H1 (cell line): ENCODE results near the gene CCNY. TPM values are rescaled to one million over a fixed set of nuclear protein-coding genes. Genes with fewer than 3 reads are reported as not detected.

Source experiments
- CTCF ChIA-PET: fragments of 300-600 bp; sonication (Branson Sonifier 250); formaldehyde crosslinking; loops from one replicate; lab custom pipeline; 2021; ENCODE audit not compliant: partially characterized antibody; lab: Charles Lee
- POLR2A ChIA-PET: fragments of 300-600 bp; sonication (Branson Sonifier 250); formaldehyde crosslinking; loops from one replicate; lab custom pipeline; 2021; ENCODE audit warnings: inconsistent platforms; ENCODE audit not compliant: partially characterized antibody; lab: Charles Lee
- DNase-seq, 2 experiments: peaks; one replicate each; pipeline versions ENCODE4 v3.0.0 to v3.0.0-alpha.2; 2010 to 2022; ENCODE audit warnings: low spot score in 2 of 2, low read depth in 1 of 2, mixed read lengths in 1 of 2
- FAIRE-seq: peaks from 2 replicates; lab custom pipeline; 2011; peaks lifted over from hg19 to GRCh38; lab: Jason Lieb, UNC
- H2AFZ ChIP-seq: 2 replicates; pipeline ENCODE4 v1.8.1; 2012; ENCODE audit warnings: low read length, inconsistent platforms
- H2AK5ac ChIP-seq: 2 replicates; pipeline ENCODE4 v1.6.1; 2013; ENCODE audit warnings: low read depth, low read length
- H2BK120ac ChIP-seq: replicated peaks from 2 replicates; pipeline ENCODE3; 2013; ENCODE audit warnings: low read depth, low read length, inconsistent platforms
- H2BK12ac ChIP-seq: 2 replicates; pipeline ENCODE4 v1.6.1; 2013; ENCODE audit warnings: low read depth, low read length
- H2BK15ac ChIP-seq: 2 replicates; pipeline ENCODE4 v1.6.1; 2013; ENCODE audit warnings: low read length
- H2BK20ac ChIP-seq: 2 replicates; pipeline ENCODE4 v1.6.1; 2013; ENCODE audit warnings: low read length
- H2BK5ac ChIP-seq: 2 replicates; pipeline ENCODE4 v1.6.1; 2013; ENCODE audit warnings: low read depth, low read length
- H3K14ac ChIP-seq: 2 replicates; pipeline ENCODE4 v1.6.1; 2013; ENCODE audit warnings: inconsistent platforms; ENCODE audit not compliant: insufficient read length
- H3K18ac ChIP-seq: 2 replicates; pipeline ENCODE4 v1.6.1; 2013; ENCODE audit warnings: low read length; ENCODE audit errors: extremely low read depth
- H3K23ac ChIP-seq: 2 replicates; pipeline ENCODE4 v1.6.1; 2013; ENCODE audit warnings: inconsistent platforms; ENCODE audit not compliant: insufficient read length
- H3K23me2 ChIP-seq: 2 replicates; pipeline ENCODE4 v1.6.1; 2013; ENCODE audit warnings: low read depth, low read length
- H3K27ac ChIP-seq: 2 replicates; pipeline ENCODE4 v1.6.1; 2011; ENCODE audit warnings: low read depth, low read length, inconsistent platforms
- H3K27me3 ChIP-seq, 4 experiments: replicated peaks in 1 of 4; 1 replicate in 1 of 4; 2 replicates in 3 of 4; pipeline versions ENCODE4 v1.6.1 to v1.8.1; 2011 to 2013; ENCODE audit warnings: low read length in 3 of 4, mild to moderate bottlenecking in 3 of 4, inconsistent platforms in 2 of 4, mixed read lengths in 2 of 4, moderate library complexity in 1 of 4; ENCODE audit not compliant: control insufficient read depth in 3 of 4, insufficient read depth in 3 of 4; ENCODE audit errors: extremely low read depth in 1 of 4
- H3K36me3 ChIP-seq, 4 experiments: 2 replicates each; pipeline versions ENCODE4 v1.6.1 to v1.8.1; 2011 to 2013; ENCODE audit warnings: mild to moderate bottlenecking in 4 of 4, low read length in 3 of 4, moderate library complexity in 2 of 4, control low read depth in 1 of 4, inconsistent platforms in 1 of 4; ENCODE audit not compliant: insufficient read depth in 4 of 4, control insufficient read depth in 2 of 4
- H3K4ac ChIP-seq: replicated peaks from 2 replicates; pipeline ENCODE3; 2013; ENCODE audit warnings: low read length, low read depth, mixed read lengths, inconsistent platforms; ENCODE audit not compliant: insufficient read length
- H3K4me1 ChIP-seq, 4 experiments: replicated peaks in 1 of 4; 1 replicate in 1 of 4; 2 replicates in 3 of 4; pipeline versions ENCODE4 v1.6.1 to v1.8.1; 2011 to 2013; ENCODE audit warnings: low read length in 3 of 4, inconsistent platforms in 2 of 4, mixed read lengths in 1 of 4; ENCODE audit not compliant: insufficient read depth in 4 of 4, control insufficient read depth in 3 of 4
- H3K4me2 ChIP-seq, 2 experiments: 2 replicates each; pipeline versions ENCODE4 v1.6.1 to v1.8.1; 2011 to 2013; ENCODE audit warnings: low read depth in 2 of 2, low read length in 2 of 2, control low read depth in 1 of 2, inconsistent platforms in 1 of 2, mild to moderate bottlenecking in 1 of 2; ENCODE audit not compliant: insufficient read depth in 1 of 2
- H3K4me3 ChIP-seq, 4 experiments: fragments of 200-600, 300-600 bp in 1 of 4; sonication (generic), shearing (Covaris generic), sonication (Bioruptor Twin) in 1 of 4; 2 replicates each; pipeline versions ENCODE4 v1.5.1 to v1.8.1; 2011 to 2016; ENCODE audit warnings: low read length in 4 of 4, low read depth in 3 of 4, control low read depth in 2 of 4, inconsistent platforms in 2 of 4, mild to moderate bottlenecking in 2 of 4, mixed read lengths in 1 of 4, moderate library complexity in 1 of 4; ENCODE audit not compliant: insufficient read depth in 2 of 4; ENCODE audit errors: extremely low read depth in 1 of 4
- H3K56ac ChIP-seq: replicated peaks from 2 replicates; pipeline ENCODE3; 2013; ENCODE audit warnings: low read depth, mild to moderate bottlenecking, mixed read lengths, low read length, inconsistent platforms; ENCODE audit not compliant: insufficient read length
- H3K79me1 ChIP-seq: 2 replicates; pipeline ENCODE4 v1.6.1; 2013; ENCODE audit warnings: low read depth, low read length, control low read depth
- H3K79me2 ChIP-seq, 2 experiments: 2 replicates each; pipeline versions ENCODE4 v1.6.1 to v1.8.1; 2012 to 2013; ENCODE audit warnings: low read length in 2 of 2, mild to moderate bottlenecking in 2 of 2, inconsistent platforms in 1 of 2; ENCODE audit not compliant: insufficient read depth in 2 of 2, control insufficient read depth in 1 of 2
- H3K9ac ChIP-seq, 4 experiments: replicated peaks in 1 of 4; 1 replicate in 1 of 4; 2 replicates in 3 of 4; pipeline versions ENCODE4 v1.6.1 to v1.8.1; 2011 to 2013; ENCODE audit warnings: low read depth in 3 of 4, low read length in 3 of 4, control low read depth in 2 of 4, mild to moderate bottlenecking in 2 of 4, moderate library complexity in 2 of 4, inconsistent platforms in 1 of 4; ENCODE audit errors: extremely low read depth in 1 of 4
- H3K9me3 ChIP-seq, 2 experiments: 2 replicates each; pipeline versions ENCODE4 v1.6.1 to v1.8.1; 2012 to 2013; ENCODE audit warnings: mild to moderate bottlenecking in 2 of 2, moderate library complexity in 2 of 2, control low read depth in 1 of 2, inconsistent platforms in 1 of 2, low read depth in 1 of 2, low read length in 1 of 2, mixed read lengths in 1 of 2; ENCODE audit not compliant: insufficient read depth in 2 of 2
- H4K20me1 ChIP-seq, 2 experiments: replicated peaks in 1 of 2; 2 replicates each; pipeline versions ENCODE3 to v1.8.1; 2011 to 2013; ENCODE audit warnings: inconsistent platforms in 2 of 2, low read length in 2 of 2, mild to moderate bottlenecking in 1 of 2; ENCODE audit not compliant: insufficient read depth in 2 of 2, control insufficient read depth in 1 of 2
- H4K5ac ChIP-seq: 2 replicates; pipeline ENCODE4 v1.6.1; 2013; ENCODE audit warnings: low read length, low read depth, mixed read lengths, inconsistent platforms; ENCODE audit not compliant: insufficient read length
- H4K8ac ChIP-seq: 2 replicates; pipeline ENCODE4 v1.8.0; 2013; ENCODE audit warnings: mild to moderate bottlenecking, moderate library complexity, low read length, inconsistent platforms; ENCODE audit not compliant: insufficient read depth; ENCODE audit errors: extremely low read depth
- H4K91ac ChIP-seq: replicated peaks from 2 replicates; pipeline ENCODE3; 2013; ENCODE audit warnings: low read length, mixed read lengths, inconsistent platforms; ENCODE audit not compliant: insufficient read length
- ATF3 ChIP-seq: IDR thresholded peaks from 2 replicates; pipeline ENCODE4 v1.6.1; 2011; ENCODE audit warnings: low read depth, mild to moderate bottlenecking, low read length; ENCODE audit not compliant: insufficient read depth
- CBX8 ChIP-seq: fragments of 300-800, 300-1000 bp; sonication (generic); IDR thresholded peaks from 2 replicates; pipeline ENCODE4 v1.7.1; 2016; ENCODE audit warnings: low read depth, low read length, borderline replicate concordance
- CEBPB ChIP-seq: IDR thresholded peaks from 2 replicates; pipeline ENCODE4 v1.6.1; 2012; ENCODE audit warnings: low read depth, low read length
- E2F6 ChIP-seq: IDR thresholded peaks from 2 replicates; pipeline ENCODE4 v1.6.1; 2012; ENCODE audit warnings: inconsistent platforms
- EZH2 ChIP-seq: fragments of 200-600 bp; sonication (generic); IDR thresholded peaks from 2 replicates; pipeline ENCODE4 v1.7.1; 2012; ENCODE audit warnings: low read depth, mild to moderate bottlenecking, moderate library complexity, low read length, inconsistent platforms; ENCODE audit not compliant: severe bottlenecking
- JUND ChIP-seq: IDR thresholded peaks from 2 replicates; pipeline ENCODE4 v1.6.1; 2011; ENCODE audit warnings: mild to moderate bottlenecking, improper control_type of control experiment, low read length
- MAFK ChIP-seq: IDR thresholded peaks from 2 replicates; pipeline ENCODE4 v1.6.1; 2012; ENCODE audit warnings: low read depth, mild to moderate bottlenecking, improper control_type of control experiment, low read length
- NRF1 ChIP-seq: IDR thresholded peaks from 2 replicates; pipeline ENCODE4 v1.6.1; 2011; ENCODE audit warnings: mild to moderate bottlenecking, low read depth, low read length, improper control_type of control experiment
- POLR2A ChIP-seq, 2 experiments: IDR thresholded peaks; 1 replicate in 1 of 2; 2 replicates in 1 of 2; pipeline ENCODE4 v1.6.1; 2011; ENCODE audit warnings: low read depth in 2 of 2, low read length in 2 of 2, mild to moderate bottlenecking in 2 of 2; ENCODE audit errors: control extremely low read depth in 1 of 2
- RFX5 ChIP-seq: IDR thresholded peaks from 2 replicates; pipeline ENCODE4 v1.6.1; 2011; ENCODE audit warnings: low read depth, low read length, improper control_type of control experiment, borderline replicate concordance
- SIN3A ChIP-seq, 2 experiments: IDR thresholded peaks in 1 of 2; conservative IDR thresholded peaks in 1 of 2; 2 replicates each; pipeline ENCODE4 v1.6.1; 2011 to 2012; ENCODE audit warnings: low read length in 2 of 2, improper control_type of control experiment in 1 of 2, low read depth in 1 of 2, mild to moderate bottlenecking in 1 of 2
- SIRT6 ChIP-seq: IDR thresholded peaks from one replicate; pipeline ENCODE4 v1.7.1; 2012; ENCODE audit warnings: low read length, inconsistent platforms
- SP1 ChIP-seq: IDR thresholded peaks from 2 replicates; pipeline ENCODE4 v1.6.1; 2011; ENCODE audit warnings: low read depth, low read length
- SUZ12 ChIP-seq: fragments of 200-600 bp; sonication (generic); IDR thresholded peaks from 2 replicates; pipeline ENCODE4 v1.6.1; 2012; ENCODE audit warnings: mild to moderate bottlenecking, inconsistent platforms, low read length, moderate library complexity, mixed read lengths
- TBP ChIP-seq: IDR thresholded peaks from 2 replicates; pipeline ENCODE4 v1.6.1; 2011; ENCODE audit warnings: low read depth, low read length, improper control_type of control experiment
- WGBS, 2 experiments: shearing (Covaris generic) in 1 of 2; methylation state at CpG; one replicate each; pipeline versions ENCODE4 v1.1.6 to v1.1.7; 2013 to 2015; ENCODE audit warnings: low lambda C conversion rate in 2 of 2, mixed read lengths in 2 of 2, inconsistent platforms in 1 of 2, low coverage in 1 of 2, missing lambda C conversion rate in 1 of 2; ENCODE audit not compliant: insufficient replicate concordance in 2 of 2, insufficient coverage in 1 of 2, insufficient read length in 1 of 2; ENCODE audit errors: extremely low coverage in 1 of 2, missing lambda C conversion rate in 1 of 2; 5-methylcytosine and 5-hydroxymethylcytosine counted together
- polyA plus RNA-seq, 7 experiments: library from polyadenylated mRNA; depleted of rRNA in 3 of 7; stranded (reverse) in 5 of 7; unstranded in 2 of 7; fragments of >200 nt in 5 of 7; fragments of 200-250 nt in 2 of 7; gene quantifications; 1 replicate in 5 of 7; 2 replicates in 1 of 7; 4 replicates in 1 of 7; pipeline versions ENCODE4 v1.2.1 to v1.2.3, GENCODE V29; 2011 to 2013; ENCODE audit warnings: missing spikeins in 2 of 7, mixed read lengths in 2 of 7
- total RNA-seq: library from RNA; stranded (reverse); fragmentation: NEBNext Ultra II Directional; extraction: Animal tissue kit (Norgen Biotek cat#: 25700); gene quantifications from 2 replicates; pipeline ENCODE4 v1.2.1, GENCODE V29; 2021

The CCNY gene
- total and polyA plus RNA-seq, 2 of the 8 experiments (the other 6 are each of a cell fraction or from before 2014, with no cell fraction given) = 25.3 to 68.2 TPM

GRCh38 chr10:35299016-35299415, 37.3 kb upstream of the CCNY start:
- Histone ChIP-seq H3K27ac (no peak overlapping the region), H4K5ac (no peak overlapping the region), H2BK120ac (no peak overlapping the region), H3K36me3 (no peaks in the 10 kb centered on the region), H3K27me3 (no peaks in the 10 kb centered on the region), H2AK5ac (no peak overlapping the region), H2BK5ac (no peak overlapping the region), H4K20me1 (no peaks in the 10 kb centered on the region), H2BK15ac (no peak overlapping the region), H4K8ac (no peak overlapping the region), H3K4me2 (no peak overlapping the region), H3K9ac (no peak overlapping the region), H2BK12ac (no peak overlapping the region), H4K91ac (no peak overlapping the region), H3K56ac (no peak overlapping the region), H3K4me1 (no peaks in the 10 kb centered on the region), H3K4me3 (no peak overlapping the region), H3K4ac (no peak overlapping the region), H2AFZ (no peak overlapping the region), H3K9me3 (no peaks in the 10 kb centered on the region), H2BK20ac (no peak overlapping the region), H3K18ac (no peak overlapping the region), H3K79me1 (no peaks in the 10 kb centered on the region), H3K14ac (no peak overlapping the region), H3K79me2 (no peaks in the 10 kb centered on the region), H3K23ac (no peak overlapping the region), H3K23me2 (no peaks in the 10 kb centered on the region)
- CTCF ChIA-PET = no interaction called here
- POLR2A ChIA-PET = no interaction called here
- 90% methylated on average over 3 of the region's 3 CpGs; no CpG with 5 or more reads in 1 of the 2 experiments for WGBS, 2 experiments
- FAIRE-seq (no peak), DNase-seq (no peak)
- no peak for TF ChIP-seq SUZ12
- no peak for TF ChIP-seq TBP
- no peak for TF ChIP-seq NRF1
- no peak for TF ChIP-seq ATF3
- no peak for TF ChIP-seq POLR2A (IDR thresholded peaks at IDR 0.05; ENCODE audit: control extremely low read depth in 1 of 2, low read depth in 2 of 2, low read length in 2 of 2)
- TF ChIP-seq JUND = no peak
- no peak for TF ChIP-seq EZH2
- no peak for TF ChIP-seq CBX8
- no peak for TF ChIP-seq SP1
- no peak for TF ChIP-seq RFX5
- no peak for TF ChIP-seq SIRT6
- no peak for TF ChIP-seq SIN3A (conservative IDR thresholded peaks at IDR 0.05 in 1 of 2, IDR thresholded peaks at IDR 0.05 in 1 of 2; ENCODE audit: low read depth in 1 of 2, low read length in 2 of 2)
- TF ChIP-seq MAFK = no peak
- no peak for TF ChIP-seq E2F6
- TF ChIP-seq CEBPB = no peak
